Neural cell (in vitro differentiated cells): ENCODE results near the gene UVRAG. TPM values are rescaled to one million over a fixed set of nuclear protein-coding genes. Genes with fewer than 3 reads are reported as not detected.

ENCODE experiments used
- H2AFZ ChIP-seq: fragments of 200-600, 300-800 bp; sonication (generic), shearing (Covaris generic); 2 replicates; pipeline ENCODE4 v1.6.0; 2014; ENCODE audit warnings: low read depth, mild to moderate bottlenecking, antibody characterized with exemption, low read length, moderate library complexity
- H3F3A ChIP-seq: fragments of 200-600 bp; shearing (Covaris generic); 2 replicates; pipeline ENCODE4 v1.6.1; 2016; ENCODE audit warnings: mild to moderate bottlenecking, moderate library complexity, mixed read lengths, antibody characterized with exemption, low read length; ENCODE audit not compliant: insufficient read depth, poor library complexity, severe bottlenecking
- H3K27ac ChIP-seq: fragments of 200-600, 300-800 bp; sonication (generic), shearing (Covaris generic); 2 replicates; pipeline ENCODE4 v1.5.1; 2014; ENCODE audit warnings: mild to moderate bottlenecking, low read length, moderate library complexity
- H3K27me3 ChIP-seq: fragments of 300-800, 200-600 bp; sonication (generic), shearing (Covaris generic); 2 replicates; pipeline ENCODE4 v1.6.0; 2014; ENCODE audit warnings: mild to moderate bottlenecking, low read depth, low read length, moderate library complexity; ENCODE audit not compliant: insufficient read depth
- H3K36me3 ChIP-seq: fragments of 300-800, 200-600 bp; sonication (generic), shearing (Covaris generic); 2 replicates; pipeline ENCODE4 v1.5.1; 2014; ENCODE audit warnings: mild to moderate bottlenecking, antibody characterized with exemption, low read length, moderate library complexity; ENCODE audit not compliant: insufficient read depth
- H3K4me2 ChIP-seq: fragments of 300-800, 200-600 bp; sonication (generic), shearing (Covaris generic); 2 replicates; pipeline ENCODE4 v1.6.0; 2014; ENCODE audit warnings: mild to moderate bottlenecking, low read length
- H3K4me3 ChIP-seq: fragments of 300-800, 200-600 bp; sonication (generic), shearing (Covaris generic); 2 replicates; pipeline ENCODE4 v1.5.1; 2014; ENCODE audit warnings: mild to moderate bottlenecking, low read length, moderate library complexity
- H3K79me2 ChIP-seq: fragments of 200-600 bp; shearing (Covaris generic); replicated peaks from 2 replicates; pipeline ENCODE4 v1.6.0; 2014; ENCODE audit warnings: mild to moderate bottlenecking, low read length, moderate library complexity; ENCODE audit not compliant: insufficient read depth
- H3K9ac ChIP-seq: fragments of 300-800, 200-600 bp; sonication (generic), shearing (Covaris generic); 2 replicates; pipeline ENCODE4 v1.6.1; 2016; ENCODE audit warnings: mild to moderate bottlenecking, low read length, mixed read lengths
- H3K9me2 ChIP-seq: fragments of 200-600 bp; shearing (Covaris generic); 2 replicates; pipeline ENCODE4 v1.6.1; 2016; ENCODE audit warnings: mild to moderate bottlenecking, low read length, mixed read lengths; ENCODE audit not compliant: insufficient read depth
- H3K9me3 ChIP-seq: fragments of 200-600, 300-800 bp; sonication (generic), shearing (Covaris generic); 2 replicates; pipeline ENCODE4 v1.6.1; 2016; ENCODE audit warnings: mild to moderate bottlenecking, mixed run types, low read length, moderate library complexity, mixed read lengths
- H4K20me1 ChIP-seq: fragments of 200-600 bp; shearing (Covaris generic); 2 replicates; pipeline ENCODE4 v1.6.1; 2016; ENCODE audit warnings: mild to moderate bottlenecking, mixed run types; ENCODE audit not compliant: insufficient read depth
- EP300 ChIP-seq: fragments of 450-650 bp; conservative IDR thresholded peaks from 2 replicates; pipeline ENCODE4 v1.6.1; 2014; ENCODE audit warnings: antibody characterized with exemption, mild to moderate bottlenecking, moderate library complexity; ENCODE audit not compliant: poor library complexity, severe bottlenecking
- EZH2 ChIP-seq: fragments of 200-600, 300-800 bp; shearing (Covaris generic), sonication (generic); IDR thresholded peaks from 2 replicates; pipeline ENCODE4 v1.6.1; 2014; ENCODE audit warnings: antibody characterized with exemption, low read length, borderline replicate concordance, mild to moderate bottlenecking; ENCODE audit not compliant: insufficient read depth, poor library complexity, severe bottlenecking
- MXI1 ChIP-seq: fragments of 450-650 bp; conservative IDR thresholded peaks from 2 replicates; pipeline ENCODE4 v1.6.1; 2014; ENCODE audit warnings: antibody characterized with exemption, mild to moderate bottlenecking; ENCODE audit not compliant: poor library complexity, severe bottlenecking
- POLR2AphosphoS5 ChIP-seq: IDR thresholded peaks from 2 replicates; pipeline ENCODE4 v1.6.1; 2012
- RAD21 ChIP-seq: fragments of 450-650 bp; conservative IDR thresholded peaks from 2 replicates; pipeline ENCODE4 v1.6.1; 2014; ENCODE audit warnings: antibody characterized with exemption, mild to moderate bottlenecking, moderate library complexity
- SMC3 ChIP-seq: fragments of 450-650 bp; conservative IDR thresholded peaks from 2 replicates; pipeline ENCODE4 v1.6.1; 2014; ENCODE audit warnings: antibody characterized with exemption, mild to moderate bottlenecking, moderate library complexity; ENCODE audit not compliant: poor library complexity
- TAF1 ChIP-seq: IDR thresholded peaks from 2 replicates; pipeline ENCODE4 v1.6.1; 2012; ENCODE audit warnings: low read depth
- polyA plus RNA-seq: library from polyadenylated mRNA; depleted of rRNA; stranded (reverse); fragments of >200 nt; gene quantifications from 2 replicates; pipeline ENCODE4 v1.2.3, GENCODE V29; 2014
- TF ChIP-seq, protein P1 (sequence below): IDR thresholded peaks from 2 replicates; pipeline ENCODE4 v1.6.1; 2012; ENCODE audit warnings: borderline replicate concordance
- TF ChIP-seq, protein P2 (sequence below): fragments of 450-650 bp; IDR thresholded peaks from 2 replicates; pipeline ENCODE4 v1.5.1; 2014; ENCODE audit warnings: antibody characterized with exemption, mild to moderate bottlenecking, moderate library complexity; ENCODE audit not compliant: poor library complexity, severe bottlenecking

Gene UVRAG
- polyA plus RNA-seq, 1 donor from 2014 or later: 31.6 TPM

DNA sequence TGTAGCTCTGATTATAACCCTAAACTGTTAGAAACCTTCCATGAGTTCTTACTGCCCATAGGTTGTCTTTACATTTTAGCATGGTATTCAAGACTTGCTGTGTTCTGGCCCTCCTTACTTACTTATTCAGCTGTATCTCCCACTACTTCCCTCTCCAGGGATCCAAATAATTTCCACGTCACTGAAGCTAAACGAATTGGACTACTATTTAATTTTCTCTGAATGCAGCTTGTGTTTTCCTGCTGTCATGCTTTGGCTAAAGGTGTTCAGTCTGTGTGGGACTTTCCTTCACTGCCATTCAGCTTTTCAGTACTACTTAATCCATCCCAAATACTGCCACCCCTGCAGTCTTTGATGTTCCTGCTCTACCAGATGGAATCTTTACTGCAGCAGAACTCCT lies 88.3 kb downstream of the UVRAG start:
- H3K79me2 ChIP-seq: no peaks in the 10 kb centered on the region
- no peak overlapping the region for H2AFZ ChIP-seq
- H3K27me3 ChIP-seq: no peaks in the 10 kb centered on the region
- H3K27ac ChIP-seq: peak overlapping the region; percentile 51
- H4K20me1 ChIP-seq: no peaks in the 10 kb centered on the region
- no peak for TF ChIP-seq TAF1
- TF ChIP-seq EZH2: no peak
- TF ChIP-seq MXI1: no peak
- no peak for TF ChIP-seq SMC3
- TF ChIP-seq, protein P1, sequence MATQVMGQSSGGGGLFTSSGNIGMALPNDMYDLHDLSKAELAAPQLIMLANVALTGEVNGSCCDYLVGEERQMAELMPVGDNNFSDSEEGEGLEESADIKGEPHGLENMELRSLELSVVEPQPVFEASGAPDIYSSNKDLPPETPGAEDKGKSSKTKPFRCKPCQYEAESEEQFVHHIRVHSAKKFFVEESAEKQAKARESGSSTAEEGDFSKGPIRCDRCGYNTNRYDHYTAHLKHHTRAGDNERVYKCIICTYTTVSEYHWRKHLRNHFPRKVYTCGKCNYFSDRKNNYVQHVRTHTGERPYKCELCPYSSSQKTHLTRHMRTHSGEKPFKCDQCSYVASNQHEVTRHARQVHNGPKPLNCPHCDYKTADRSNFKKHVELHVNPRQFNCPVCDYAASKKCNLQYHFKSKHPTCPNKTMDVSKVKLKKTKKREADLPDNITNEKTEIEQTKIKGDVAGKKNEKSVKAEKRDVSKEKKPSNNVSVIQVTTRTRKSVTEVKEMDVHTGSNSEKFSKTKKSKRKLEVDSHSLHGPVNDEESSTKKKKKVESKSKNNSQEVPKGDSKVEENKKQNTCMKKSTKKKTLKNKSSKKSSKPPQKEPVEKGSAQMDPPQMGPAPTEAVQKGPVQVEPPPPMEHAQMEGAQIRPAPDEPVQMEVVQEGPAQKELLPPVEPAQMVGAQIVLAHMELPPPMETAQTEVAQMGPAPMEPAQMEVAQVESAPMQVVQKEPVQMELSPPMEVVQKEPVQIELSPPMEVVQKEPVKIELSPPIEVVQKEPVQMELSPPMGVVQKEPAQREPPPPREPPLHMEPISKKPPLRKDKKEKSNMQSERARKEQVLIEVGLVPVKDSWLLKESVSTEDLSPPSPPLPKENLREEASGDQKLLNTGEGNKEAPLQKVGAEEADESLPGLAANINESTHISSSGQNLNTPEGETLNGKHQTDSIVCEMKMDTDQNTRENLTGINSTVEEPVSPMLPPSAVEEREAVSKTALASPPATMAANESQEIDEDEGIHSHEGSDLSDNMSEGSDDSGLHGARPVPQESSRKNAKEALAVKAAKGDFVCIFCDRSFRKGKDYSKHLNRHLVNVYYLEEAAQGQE: no peak
- TF ChIP-seq EP300: no peak
- TF ChIP-seq RAD21: no peak
- TF ChIP-seq, protein P2, sequence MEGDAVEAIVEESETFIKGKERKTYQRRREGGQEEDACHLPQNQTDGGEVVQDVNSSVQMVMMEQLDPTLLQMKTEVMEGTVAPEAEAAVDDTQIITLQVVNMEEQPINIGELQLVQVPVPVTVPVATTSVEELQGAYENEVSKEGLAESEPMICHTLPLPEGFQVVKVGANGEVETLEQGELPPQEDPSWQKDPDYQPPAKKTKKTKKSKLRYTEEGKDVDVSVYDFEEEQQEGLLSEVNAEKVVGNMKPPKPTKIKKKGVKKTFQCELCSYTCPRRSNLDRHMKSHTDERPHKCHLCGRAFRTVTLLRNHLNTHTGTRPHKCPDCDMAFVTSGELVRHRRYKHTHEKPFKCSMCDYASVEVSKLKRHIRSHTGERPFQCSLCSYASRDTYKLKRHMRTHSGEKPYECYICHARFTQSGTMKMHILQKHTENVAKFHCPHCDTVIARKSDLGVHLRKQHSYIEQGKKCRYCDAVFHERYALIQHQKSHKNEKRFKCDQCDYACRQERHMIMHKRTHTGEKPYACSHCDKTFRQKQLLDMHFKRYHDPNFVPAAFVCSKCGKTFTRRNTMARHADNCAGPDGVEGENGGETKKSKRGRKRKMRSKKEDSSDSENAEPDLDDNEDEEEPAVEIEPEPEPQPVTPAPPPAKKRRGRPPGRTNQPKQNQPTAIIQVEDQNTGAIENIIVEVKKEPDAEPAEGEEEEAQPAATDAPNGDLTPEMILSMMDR: no peak
- no peak for TF ChIP-seq POLR2AphosphoS5
- no peaks in the 10 kb centered on the region for H3K36me3 ChIP-seq
- no peaks in the 10 kb centered on the region for H3K9me3 ChIP-seq
- no peak overlapping the region for H3K9ac ChIP-seq
- peak overlapping the region; percentile 14 for H3K4me3 ChIP-seq
- no peaks in the 10 kb centered on the region for H3K9me2 ChIP-seq
- no peaks in the 10 kb centered on the region for H3F3A ChIP-seq
- peak overlapping the region; percentile 18 for H3K4me2 ChIP-seq

DNA sequence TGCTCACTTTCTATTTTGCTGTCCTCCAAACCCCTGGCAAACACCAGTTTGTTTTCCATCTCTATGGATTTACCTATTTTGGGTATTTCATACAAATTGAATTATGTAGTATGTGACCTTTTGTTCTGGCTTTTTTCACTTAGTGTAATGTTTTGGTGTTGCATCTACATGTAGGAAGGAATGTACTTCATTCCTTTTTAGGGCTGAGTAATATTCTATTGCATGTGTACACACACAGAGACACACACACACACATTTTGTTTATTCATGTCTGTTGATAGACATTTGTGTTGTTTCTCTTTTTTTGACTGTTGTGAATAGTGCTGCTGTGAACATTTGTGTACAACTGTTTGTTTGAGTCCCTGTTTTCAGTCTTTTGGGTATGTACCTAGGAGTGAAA lies 90.4 kb downstream of the UVRAG start:
- TF ChIP-seq EP300 (no peak), EZH2 (no peak), MXI1 (no peak), TAF1 (no peak)
- TF ChIP-seq, protein P1: no peak
- TF ChIP-seq, protein P2: no peak
- Histone ChIP-seq H3K27me3 (no peaks in the 10 kb centered on the region), H3K27ac (no peak overlapping the region), H3K4me3 (no peak overlapping the region), H3K9me2 (no peaks in the 10 kb centered on the region), H3K9me3 (no peaks in the 10 kb centered on the region), H3F3A (no peaks in the 10 kb centered on the region), H3K36me3 (no peaks in the 10 kb centered on the region), H2AFZ (no peak overlapping the region), H4K20me1 (no peaks in the 10 kb centered on the region), H3K79me2 (no peaks in the 10 kb centered on the region), H3K4me2 (no peak overlapping the region), H3K9ac (no peak overlapping the region)
